Karpas-422 (cell line): ENCODE measurements around the gene RPL27A. TPM values are rescaled to one million over a fixed set of nuclear protein-coding genes. Genes with fewer than 3 reads are reported as not detected.

Experiments
- DNase-seq: peaks from one replicate; pipeline ENCODE4 v3.0.0-alpha.2; 2015
- H2AFZ ChIP-seq: fragments of 200-600 bp; sonication (generic); 2 replicates; pipeline ENCODE4 v1.6.1; 2014; ENCODE audit warnings: antibody characterized with exemption, low read length, mixed read lengths
- H3K27ac ChIP-seq: fragments of 200-600 bp; sonication (generic); 2 replicates; pipeline ENCODE4 v1.5.1; 2014; ENCODE audit warnings: mild to moderate bottlenecking, low read length, moderate library complexity
- H3K27me3 ChIP-seq: fragments of 200-600 bp; sonication (generic); 2 replicates; pipeline ENCODE4 v1.6.1; 2014; ENCODE audit warnings: low read length, mixed read lengths
- H3K36me3 ChIP-seq: fragments of 200-600 bp; sonication (generic); 2 replicates; pipeline ENCODE4 v1.6.1; 2014; ENCODE audit warnings: low read length, mixed read lengths; ENCODE audit not compliant: insufficient read depth
- H3K4me1 ChIP-seq: fragments of 200-600 bp; sonication (generic); 2 replicates; pipeline ENCODE4 v1.6.1; 2014; ENCODE audit warnings: mild to moderate bottlenecking, low read length, mixed read lengths
- H3K4me2 ChIP-seq: fragments of 200-600 bp; sonication (generic); 2 replicates; pipeline ENCODE4 v1.6.1; 2014; ENCODE audit warnings: low read length, low read depth, mild to moderate bottlenecking; ENCODE audit not compliant: poor library complexity, severe bottlenecking
- H3K4me3 ChIP-seq: fragments of 200-600 bp; sonication (generic); 2 replicates; pipeline ENCODE4 v1.5.1; 2014; ENCODE audit warnings: mild to moderate bottlenecking, antibody characterized with exemption, low read length, mixed read lengths
- H3K79me2 ChIP-seq: fragments of 200-600 bp; sonication (generic); 2 replicates; pipeline ENCODE4 v1.6.1; 2014; ENCODE audit warnings: mild to moderate bottlenecking, low read length, mixed read lengths
- H3K9ac ChIP-seq: fragments of 200-600 bp; sonication (generic); 2 replicates; pipeline ENCODE4 v1.6.0; 2014; ENCODE audit warnings: low read length
- H3K9me2 ChIP-seq: fragments of 200-600 bp; sonication (generic), shearing (Covaris generic); replicated peaks from 2 replicates; pipeline ENCODE4 v1.6.0; 2014; ENCODE audit warnings: mild to moderate bottlenecking, low read length, moderate library complexity; ENCODE audit not compliant: insufficient read depth
- H3K9me3 ChIP-seq: fragments of 300-700, 200-600 bp; sonication (generic); 2 replicates; pipeline ENCODE4 v1.6.1; 2014; ENCODE audit warnings: low read length, mixed read lengths
- H4K20me1 ChIP-seq: fragments of 200-600 bp; sonication (generic); 2 replicates; pipeline ENCODE4 v1.6.1; 2014; ENCODE audit warnings: mild to moderate bottlenecking, antibody characterized with exemption, low read length, low read depth; ENCODE audit not compliant: insufficient read depth
- total RNA-seq: library from RNA; depleted of rRNA; stranded (reverse); fragments of >200 nt; shearing (Covaris generic); gene quantifications from 2 replicates; pipeline ENCODE4 v1.2.3, GENCODE V29; 2014; ENCODE audit warnings: low replicate concordance

The RPL27A gene
- total RNA-seq, 1 experiment from 2014 or later, result 2,423 TPM

- H3K9me3 ChIP-seq, result no peaks in the 10 kb centered on the region
- no peaks in the 10 kb centered on the region for H3K27me3 ChIP-seq
- H4K20me1 ChIP-seq, result no peaks in the 10 kb centered on the region
- no peak overlapping the region for H2AFZ ChIP-seq
- H3K79me2 ChIP-seq, result no peaks in the 10 kb centered on the region
- no peak overlapping the region for H3K4me3 ChIP-seq
- peaks cover 6% of the 10 kb centered on the region; the same call in 1 of the 2 replicates for H3K4me1 ChIP-seq
- no peak overlapping the region for H3K27ac ChIP-seq
- H3K36me3 ChIP-seq, result no peaks in the 10 kb centered on the region
- H3K9me2 ChIP-seq, result no peaks in the 10 kb centered on the region
- H3K9ac ChIP-seq, result no peak overlapping the region
- no peak overlapping the region for H3K4me2 ChIP-seq
- no peak for DNase-seq
Observed at GRCh38 chr11:8709002-8709672, 26.5 kb downstream of the RPL27A start.

GRCh38 chr11:8709777-8710176, 27.2 kb downstream of the RPL27A start:
- peaks cover 6% of the 10 kb centered on the region; the same call in 1 of the 2 replicates for H3K4me1 ChIP-seq
- no peak overlapping the region for H3K4me3 ChIP-seq
- no peaks in the 10 kb centered on the region for H3K36me3 ChIP-seq
- no peak overlapping the region for H3K27ac ChIP-seq
- DNase-seq, result no peak
- H2AFZ ChIP-seq, result no peak overlapping the region
- no peak overlapping the region for H3K9ac ChIP-seq
- H3K79me2 ChIP-seq, result no peaks in the 10 kb centered on the region
- no peak overlapping the region for H3K4me2 ChIP-seq
- no peaks in the 10 kb centered on the region for H3K9me2 ChIP-seq
- H4K20me1 ChIP-seq, result no peaks in the 10 kb centered on the region
- H3K9me3 ChIP-seq, result no peaks in the 10 kb centered on the region
- no peaks in the 10 kb centered on the region for H3K27me3 ChIP-seq

GRCh38 chr11:8711895-8712442, 29.4 kb downstream of the RPL27A start:
- no peaks in the 10 kb centered on the region for H3K27me3 ChIP-seq
- no peaks in the 10 kb centered on the region for H3K9me3 ChIP-seq
- H3K36me3 ChIP-seq, result no peaks in the 10 kb centered on the region
- no peak for DNase-seq
- no peak overlapping the region for H3K4me2 ChIP-seq
- no peak overlapping the region for H3K27ac ChIP-seq
- H3K9me2 ChIP-seq, result no peaks in the 10 kb centered on the region
- peaks cover 6% of the 10 kb centered on the region; the same call in 1 of the 2 replicates for H3K4me1 ChIP-seq
- H3K9ac ChIP-seq, result no peak overlapping the region
- H2AFZ ChIP-seq, result no peak overlapping the region
- no peaks in the 10 kb centered on the region for H3K79me2 ChIP-seq
- no peaks in the 10 kb centered on the region for H4K20me1 ChIP-seq
- H3K4me3 ChIP-seq, result no peak overlapping the region

- Histone ChIP-seq H2AFZ (no peak overlapping the region), H3K36me3 (no peaks in the 10 kb centered on the region), H3K79me2 (no peaks in the 10 kb centered on the region), H3K4me2 (no peak overlapping the region), H3K9me3 (no peaks in the 10 kb centered on the region), H4K20me1 (no peaks in the 10 kb centered on the region), H3K4me3 (no peak overlapping the region), H3K9ac (no peak overlapping the region), H3K27me3 (no peaks in the 10 kb centered on the region), H3K4me1 (peaks cover 6% of the 10 kb centered on the region; the same call in 1 of the 2 replicates), H3K27ac (no peak overlapping the region), H3K9me2 (no peaks in the 10 kb centered on the region)
- DNase-seq, result no peak
Observed at GRCh38 chr11:8712506-8712905, 29.9 kb downstream of the RPL27A start.

- no peaks in the 10 kb centered on the region for H3K36me3 ChIP-seq
- H3K4me3 ChIP-seq, result no peak overlapping the region
- H3K9me2 ChIP-seq, result no peaks in the 10 kb centered on the region
- DNase-seq, result no peak
- peaks cover 4% of the 10 kb centered on the region; the same call in 1 of the 2 replicates for H3K4me1 ChIP-seq
- no peaks in the 10 kb centered on the region for H3K27me3 ChIP-seq
- no peak overlapping the region for H3K9ac ChIP-seq
- H4K20me1 ChIP-seq, result no peaks in the 10 kb centered on the region
- no peaks in the 10 kb centered on the region for H3K79me2 ChIP-seq
- no peaks in the 10 kb centered on the region for H3K9me3 ChIP-seq
- no peak overlapping the region for H3K27ac ChIP-seq
- H3K4me2 ChIP-seq, result no peak overlapping the region
- no peak overlapping the region for H2AFZ ChIP-seq
Observed at GRCh38 chr11:8713760-8714454, 31.3 kb downstream of the RPL27A start.

GRCh38 chr11:8714622-8715225, 32.1 kb downstream of the RPL27A start:
- Histone ChIP-seq H3K36me3 (no peaks in the 10 kb centered on the region), H3K4me1 (no peaks in the 10 kb centered on the region; the same call in 1 of the 2 replicates), H3K4me2 (no peak overlapping the region), H3K27ac (no peak overlapping the region), H3K9me2 (no peaks in the 10 kb centered on the region), H3K9me3 (no peaks in the 10 kb centered on the region), H2AFZ (no peak overlapping the region), H3K4me3 (no peak overlapping the region), H4K20me1 (no peaks in the 10 kb centered on the region), H3K9ac (no peak overlapping the region), H3K27me3 (no peaks in the 10 kb centered on the region), H3K79me2 (no peaks in the 10 kb centered on the region)
- DNase-seq, result no peak

- Histone ChIP-seq H3K27me3 (no peaks in the 10 kb centered on the region), H3K4me1 (no peaks in the 10 kb centered on the region; the same call in 1 of the 2 replicates), H3K27ac (no peak overlapping the region), H3K36me3 (no peaks in the 10 kb centered on the region), H4K20me1 (no peaks in the 10 kb centered on the region), H3K9me3 (no peaks in the 10 kb centered on the region), H3K4me3 (no peak overlapping the region), H3K9ac (no peak overlapping the region), H2AFZ (no peak overlapping the region), H3K4me2 (no peak overlapping the region), H3K9me2 (no peaks in the 10 kb centered on the region), H3K79me2 (no peaks in the 10 kb centered on the region)
- no peak for DNase-seq
Observed at GRCh38 chr11:8715501-8715900, 32.9 kb downstream of the RPL27A start.

- Histone ChIP-seq H3K9ac (no peak overlapping the region), H3K4me3 (no peak overlapping the region), H4K20me1 (no peaks in the 10 kb centered on the region), H3K27me3 (no peaks in the 10 kb centered on the region), H3K27ac (no peak overlapping the region), H2AFZ (no peak overlapping the region; the same call in 1 of the 2 replicates), H3K4me1 (no peaks in the 10 kb centered on the region; the same call in 1 of the 2 replicates), H3K79me2 (no peaks in the 10 kb centered on the region), H3K9me3 (no peaks in the 10 kb centered on the region), H3K36me3 (no peaks in the 10 kb centered on the region), H3K4me2 (no peak overlapping the region), H3K9me2 (no peaks in the 10 kb centered on the region)
- no peak for DNase-seq
Observed at GRCh38 chr11:8717544-8717875, 34.9 kb downstream of the RPL27A start.
